ENCODE results near the gene ACSS3. TPM values are rescaled to one million over a fixed set of nuclear protein-coding genes. Genes with fewer than 3 reads are reported as not detected.

ACSS3 gene
- total RNA-seq, 1 donor from 2014 or later, result 35.9 TPM

DNA sequence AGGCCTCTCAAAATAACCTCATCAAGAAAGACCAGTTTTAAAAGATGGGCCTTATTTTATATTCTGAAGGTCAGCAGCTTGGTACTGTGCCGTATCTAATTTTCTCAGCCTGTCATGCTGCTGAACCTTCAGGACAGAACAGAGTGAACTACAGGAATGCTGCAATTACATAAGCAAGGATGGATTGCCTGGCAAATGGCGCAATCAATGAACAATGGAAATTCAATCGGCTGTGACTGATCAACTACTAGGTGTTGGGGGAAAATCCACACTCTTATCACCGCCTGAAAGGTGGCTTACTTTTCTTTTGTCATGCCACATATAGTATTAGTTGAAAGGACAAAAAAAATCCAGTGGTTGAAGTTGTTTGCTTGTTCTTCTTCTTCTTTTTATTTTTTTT is 8.5 kb downstream of the ACSS3 start:
- Histone ChIP-seq H3K36me3 (no peaks in the 10 kb centered on the region), H3K27me3 (no peaks in the 10 kb centered on the region), H3K4me3 (no peak overlapping the region), H3K27ac (no peak overlapping the region), H3K9me3 (no peaks in the 10 kb centered on the region), H3K4me1 (peaks cover 17% of the 10 kb centered on the region)
- DNase-seq, result no peak
- intact Hi-C loops (cut with DNase I), result no loop called here
- TF ChIP-seq, protein P1, sequence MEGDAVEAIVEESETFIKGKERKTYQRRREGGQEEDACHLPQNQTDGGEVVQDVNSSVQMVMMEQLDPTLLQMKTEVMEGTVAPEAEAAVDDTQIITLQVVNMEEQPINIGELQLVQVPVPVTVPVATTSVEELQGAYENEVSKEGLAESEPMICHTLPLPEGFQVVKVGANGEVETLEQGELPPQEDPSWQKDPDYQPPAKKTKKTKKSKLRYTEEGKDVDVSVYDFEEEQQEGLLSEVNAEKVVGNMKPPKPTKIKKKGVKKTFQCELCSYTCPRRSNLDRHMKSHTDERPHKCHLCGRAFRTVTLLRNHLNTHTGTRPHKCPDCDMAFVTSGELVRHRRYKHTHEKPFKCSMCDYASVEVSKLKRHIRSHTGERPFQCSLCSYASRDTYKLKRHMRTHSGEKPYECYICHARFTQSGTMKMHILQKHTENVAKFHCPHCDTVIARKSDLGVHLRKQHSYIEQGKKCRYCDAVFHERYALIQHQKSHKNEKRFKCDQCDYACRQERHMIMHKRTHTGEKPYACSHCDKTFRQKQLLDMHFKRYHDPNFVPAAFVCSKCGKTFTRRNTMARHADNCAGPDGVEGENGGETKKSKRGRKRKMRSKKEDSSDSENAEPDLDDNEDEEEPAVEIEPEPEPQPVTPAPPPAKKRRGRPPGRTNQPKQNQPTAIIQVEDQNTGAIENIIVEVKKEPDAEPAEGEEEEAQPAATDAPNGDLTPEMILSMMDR (IDR thresholded peaks at IDR 0.05), result no peak
- ATAC-seq, result no peak

DNA sequence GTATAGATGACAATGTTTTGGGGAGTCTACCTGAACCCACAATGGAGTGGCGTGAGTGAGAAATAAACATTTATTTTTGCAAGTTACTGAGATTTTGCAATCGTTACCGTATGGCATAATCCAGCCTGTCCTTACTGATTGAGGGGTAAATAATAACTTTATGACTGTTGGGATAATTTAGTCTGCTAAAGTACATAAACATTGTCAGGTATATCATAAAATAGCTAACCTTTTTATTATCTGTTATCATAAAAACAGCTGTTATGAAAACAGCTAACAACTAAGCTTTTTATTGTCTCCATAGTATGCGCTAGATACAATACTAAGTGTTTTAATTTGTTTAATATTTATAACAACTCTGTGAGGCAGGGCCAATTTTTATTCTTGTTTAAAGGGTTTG is 10.3 kb downstream of the ACSS3 start:
- no peak overlapping the region for H3K27ac ChIP-seq
- no peaks in the 10 kb centered on the region for H3K9me3 ChIP-seq
- DNase-seq (no peak), ATAC-seq (no peak)
- TF ChIP-seq, protein P1 (IDR thresholded peaks at IDR 0.05), result no peak
- intact Hi-C loops (cut with DNase I), result no loop called here
- H3K4me3 ChIP-seq, result no peak overlapping the region
- no peaks in the 10 kb centered on the region for H3K36me3 ChIP-seq
- peaks cover 14% of the 10 kb centered on the region for H3K4me1 ChIP-seq
- H3K27me3 ChIP-seq, result no peaks in the 10 kb centered on the region

DNA sequence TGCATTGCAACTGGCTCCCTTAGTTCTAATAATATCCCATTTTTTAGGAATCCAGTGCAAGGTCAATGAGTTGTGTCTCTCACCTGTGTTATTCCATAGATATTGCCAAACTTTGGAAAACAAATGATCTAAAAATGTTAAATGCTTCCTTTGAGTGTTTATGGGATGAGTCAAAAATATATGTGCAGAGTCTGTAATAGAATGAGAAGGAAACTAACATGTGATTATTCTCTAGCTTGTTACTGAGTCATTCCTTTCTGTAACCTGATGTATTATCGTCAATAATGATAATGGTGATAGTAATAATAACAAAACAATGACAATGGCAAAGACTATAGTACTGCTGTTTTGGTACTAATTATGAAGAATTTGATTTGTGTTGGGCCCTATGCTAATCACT is 11.5 kb downstream of the ACSS3 start:
- Histone ChIP-seq H3K4me3 (no peak overlapping the region), H3K27me3 (no peaks in the 10 kb centered on the region), H3K9me3 (no peaks in the 10 kb centered on the region), H3K27ac (no peak overlapping the region), H3K4me1 (peaks cover 14% of the 10 kb centered on the region), H3K36me3 (no peaks in the 10 kb centered on the region)
- TF ChIP-seq, protein P1 (IDR thresholded peaks at IDR 0.05), result no peak
- intact Hi-C loops (cut with DNase I), result no loop called here
- ATAC-seq (no peak), DNase-seq (no peak)

DNA sequence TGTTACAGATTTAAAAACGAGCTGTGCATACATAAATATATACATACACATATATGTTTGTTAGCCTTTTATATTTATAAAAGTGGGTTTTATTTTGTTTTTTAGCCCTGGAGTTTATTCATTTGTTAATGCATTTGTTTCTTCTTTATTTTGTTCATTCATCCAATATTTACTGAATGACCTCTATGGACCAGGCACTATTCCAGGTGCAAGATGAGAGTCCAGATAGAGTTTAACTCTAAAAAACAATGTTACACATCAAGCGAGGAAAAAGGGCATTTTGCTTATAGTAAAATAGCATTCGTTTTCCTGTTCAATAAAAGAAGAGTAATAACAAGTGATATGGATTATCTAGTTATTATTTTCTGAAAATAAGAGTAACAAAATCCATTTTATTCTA is 14.2 kb downstream of the ACSS3 start:
- no peak for ATAC-seq
- Histone ChIP-seq H3K36me3 (no peaks in the 10 kb centered on the region), H3K4me1 (no peaks in the 10 kb centered on the region), H3K4me3 (no peak overlapping the region), H3K9me3 (no peaks in the 10 kb centered on the region), H3K27me3 (no peaks in the 10 kb centered on the region), H3K27ac (no peak overlapping the region)
- intact Hi-C loops (cut with DNase I), result no loop called here
- TF ChIP-seq, protein P1 (IDR thresholded peaks at IDR 0.05), result no peak
- no peak for DNase-seq

DNA sequence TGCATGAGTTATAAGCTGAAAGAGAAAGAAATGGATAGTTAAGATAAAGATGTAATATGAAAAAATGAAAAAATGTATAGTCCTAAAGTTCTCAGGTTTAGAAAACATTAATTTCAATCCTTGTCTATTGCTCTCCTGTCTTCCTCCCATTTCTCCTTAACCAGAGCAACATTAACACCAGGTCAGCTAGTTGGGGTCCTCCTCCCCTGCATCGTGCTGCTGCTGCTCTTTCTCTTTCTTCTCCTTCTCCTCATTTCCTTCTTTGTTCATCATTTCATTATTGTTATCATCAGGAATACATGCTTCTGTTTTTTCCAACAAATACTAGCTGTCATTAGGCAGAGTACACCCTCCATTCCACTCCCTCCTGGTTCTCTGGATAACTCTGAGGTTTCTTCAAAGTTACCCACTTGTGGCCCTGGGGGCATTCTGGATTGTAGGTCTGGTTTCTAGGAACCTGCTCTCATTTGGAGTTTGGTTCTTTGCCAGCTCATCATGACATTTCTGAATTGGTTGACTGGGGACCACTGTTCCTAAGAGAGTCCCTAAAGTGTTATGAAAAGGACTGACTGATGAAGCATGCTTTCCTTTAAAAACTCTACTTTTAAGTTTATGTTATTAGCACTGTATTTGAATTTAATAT is 17.0 kb downstream of the ACSS3 start:
- Histone ChIP-seq H3K27ac (no peak overlapping the region), H3K4me3 (no peak overlapping the region), H3K27me3 (no peaks in the 10 kb centered on the region), H3K9me3 (no peaks in the 10 kb centered on the region), H3K36me3 (no peaks in the 10 kb centered on the region), H3K4me1 (no peaks in the 10 kb centered on the region)
- no peak for DNase-seq
- intact Hi-C loops (cut with DNase I), result no loop called here
- TF ChIP-seq, protein P1 (IDR thresholded peaks at IDR 0.05), result no peak
- no peak for ATAC-seq

Measured in upper lobe of right lung (tissue), 1 donor.